Upper lobe of left lung (tissue), 6 donors: Measurements from ENCODE around the gene MEIOSIN. TPM values are rescaled to one million over a fixed set of nuclear protein-coding genes. Genes with fewer than 3 reads are reported as not detected.

Experiments used
- ATAC-seq, 2 donors: fragments of 200-7000 bp; cut with Tn5 transposase; one replicate each; pipeline ENCODE4 v1.9.1; 2022; ENCODE audit warnings: mild to moderate bottlenecking in 2 of 2, moderate library complexity in 2 of 2; ENCODE audit not compliant: low FRiP score in 2 of 2
- DNase-seq, 2 donors: peaks; one replicate each; pipeline ENCODE4 v3.0.0-alpha.2; 2019 to 2020
- H3K27ac ChIP-seq, 4 donors: fragments of 200-600 bp; sonication (generic); one replicate each; pipeline ENCODE4 v1.5.1; 2016 to 2019
- H3K27me3 ChIP-seq, 4 donors: fragments of 200-600 bp; sonication (generic); one replicate each; pipeline ENCODE4 v1.5.1; 2017 to 2019
- H3K36me3 ChIP-seq, 4 donors: fragments of 200-600 bp; sonication (generic); one replicate each; pipeline ENCODE4 v1.5.1; 2016 to 2019
- H3K4me1 ChIP-seq, 4 donors: fragments of 200-600 bp; sonication (generic); one replicate each; pipeline ENCODE4 v1.5.1; 2018 to 2019
- H3K4me3 ChIP-seq, 4 donors: fragments of 200-600 bp; sonication (generic); one replicate each; pipeline ENCODE4 v1.5.1; 2017 to 2019; ENCODE audit warnings: mild to moderate bottlenecking in 2 of 4, moderate library complexity in 1 of 4
- H3K9me3 ChIP-seq, 4 donors: fragments of 200-600 bp; sonication (generic); one replicate each; pipeline ENCODE4 v1.5.1; 2018 to 2019
- CTCF ChIP-seq, 6 experiments: fragments of 450-650 bp in 4 of 6; fragments of 200-600 bp in 2 of 6; sonication (generic) in 2 of 6; IDR thresholded peaks; one replicate each; pipeline ENCODE4 v1.5.1; 2016 to 2019; ENCODE audit warnings: antibody characterized with exemption in 6 of 6
- EP300 ChIP-seq, 4 donors: sonication (generic); formaldehyde crosslinking; IDR thresholded peaks; one replicate each; pipeline ENCODE4 v1.5.1; 2017; ENCODE audit warnings: antibody characterized with exemption in 4 of 4, control low read depth in 2 of 4
- POLR2A ChIP-seq, 4 donors: fragments of 450-650 bp; IDR thresholded peaks; one replicate each; pipeline ENCODE4 v1.5.1; 2016 to 2017; ENCODE audit warnings: antibody characterized with exemption in 4 of 4, mild to moderate bottlenecking in 2 of 4
- POLR2AphosphoS5 ChIP-seq, 2 donors: sonication (generic); formaldehyde crosslinking; IDR thresholded peaks; one replicate each; pipeline ENCODE4 v1.5.1; 2017; ENCODE audit warnings: antibody characterized with exemption in 2 of 2
- WGBS, 2 donors: methylation state at CpG; one replicate each; pipeline ENCODE4 v1.1.5; 2017 to 2018; 5-methylcytosine and 5-hydroxymethylcytosine counted together
- total RNA-seq, 6 donors: library from RNA; depleted of rRNA in 4 of 6; stranded (reverse); fragments of >200 nt in 4 of 6; gene quantifications; one replicate each; pipeline versions ENCODE4 v1.1.0 to v1.2.1, GENCODE V29; 2016 to 2021
- donor health status: DM: no; HTN: no; CAD: no; lungs with moderate emphysema.
- donor health status: DM: no; HTN: yes; CAD: no; lungs with severe emphysema.

MEIOSIN gene
- total RNA-seq, 6 donors from 2014 or later: not detected

DNA sequence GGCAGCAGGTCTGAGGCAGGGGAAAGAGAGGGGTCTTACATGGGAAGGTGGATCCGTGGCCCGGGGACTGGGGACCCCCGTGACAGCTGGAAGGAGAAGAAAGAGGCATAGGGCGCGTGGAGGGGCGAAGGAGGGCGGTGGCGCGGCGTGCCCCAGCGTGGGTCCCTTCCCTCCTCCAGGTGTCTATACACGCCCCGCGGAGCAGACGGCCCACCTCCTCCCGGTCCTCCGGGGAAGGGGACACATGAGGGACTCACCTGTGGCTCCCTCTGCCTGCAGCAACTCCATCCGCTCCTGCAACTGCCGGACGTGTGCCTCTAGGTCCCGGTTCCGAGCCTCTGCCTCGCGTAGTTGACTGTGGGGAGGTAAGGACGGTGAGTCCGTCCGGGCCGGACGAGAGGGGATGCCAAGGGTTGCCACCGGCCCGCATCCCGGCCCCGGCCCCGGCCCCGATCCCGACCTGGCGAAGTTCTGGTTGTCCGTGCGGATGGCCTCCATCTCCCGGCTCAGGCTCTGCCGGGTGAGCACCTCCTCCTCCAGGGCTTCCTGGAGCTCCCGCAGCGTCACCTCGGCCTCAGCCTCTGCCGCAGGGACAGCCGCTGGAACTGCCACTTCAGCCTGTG, 38.2 kb downstream of the MEIOSIN start:
- TF ChIP-seq POLR2AphosphoS5 (IDR thresholded peaks at IDR 0.05): no peak
- Histone ChIP-seq H3K4me3 (peak overlapping the region in 2 of 4 donors; percentile 78 to 86), H3K9me3 (no peaks in the 10 kb centered on the region), H3K4me1 (peaks cover 19 to 47% (median 28%) of the 10 kb centered on the region in 4 donors), H3K36me3 (peaks cover 0 to 18% (median 5%) of the 10 kb centered on the region in 4 donors), H3K27me3 (peaks cover 0 to 3% (median 1%) of the 10 kb centered on the region in 4 donors), H3K27ac (peak overlapping the region in 3 of 4 donors; percentile 95 to 97 (median 95))
- ATAC-seq (no peak), DNase-seq (peak in 1 of 2 donors; percentile 89)
- 89% methylated on average over 14 to 46 of the region's 46 CpGs for WGBS, 2 donors

DNA sequence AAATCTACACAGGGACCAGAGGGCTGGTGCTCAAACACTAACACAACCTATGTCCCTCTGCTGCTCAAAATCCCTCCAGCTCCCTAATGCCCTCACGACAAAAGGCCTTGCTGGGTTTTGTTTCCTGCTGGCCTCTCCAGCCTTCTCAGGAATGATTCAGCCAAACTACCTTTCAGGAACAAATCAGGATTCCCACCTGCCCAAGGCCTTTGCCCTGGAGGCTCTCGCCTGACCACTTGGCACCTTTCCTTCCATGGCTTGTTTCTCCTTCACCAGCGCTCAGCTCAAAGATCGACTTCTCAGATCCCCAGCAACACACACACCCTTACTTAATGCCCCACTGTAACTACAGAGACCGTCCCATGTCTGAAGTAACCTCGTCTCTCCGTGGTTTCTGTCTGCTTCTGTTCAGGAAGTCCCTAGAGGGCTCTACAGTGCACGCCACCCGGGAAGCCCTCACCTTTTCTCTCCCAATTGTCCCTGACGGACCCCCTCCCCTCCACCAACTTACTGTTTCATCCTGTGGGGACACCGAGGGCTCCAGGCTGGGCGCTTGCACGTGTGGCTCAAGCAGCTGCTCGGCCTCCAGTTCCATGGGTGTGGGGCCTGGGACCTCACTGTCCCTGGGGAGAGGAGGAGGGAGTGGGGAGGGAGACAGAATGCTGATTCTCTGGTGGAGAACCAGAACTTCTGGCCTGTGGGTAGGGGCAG, 39.0 kb downstream of the MEIOSIN start:
- WGBS, 2 donors: 75 to 80% methylated on average over 14 of the region's 14 CpGs
- DNase-seq: no peak
- TF ChIP-seq POLR2A (IDR thresholded peaks at IDR 0.05) (no peak), POLR2AphosphoS5 (IDR thresholded peaks at IDR 0.05) (no peak), CTCF (IDR thresholded peaks at IDR 0.05) (no peak), EP300 (IDR thresholded peaks at IDR 0.05) (no peak)
- peaks cover 0 to 3% (median 1%) of the 10 kb centered on the region in 4 donors for H3K27me3 ChIP-seq
- H3K9me3 ChIP-seq: no peaks in the 10 kb centered on the region
- H3K4me1 ChIP-seq: peaks cover 15 to 38% (median 20%) of the 10 kb centered on the region in 4 donors
- no peak overlapping the region for H3K4me3 ChIP-seq
- peaks cover 0 to 27% (median 14%) of the 10 kb centered on the region in 4 donors for H3K36me3 ChIP-seq
- no peak for ATAC-seq
- H3K27ac ChIP-seq: peak overlapping the region in 1 of 4 donors; percentile 27

DNA sequence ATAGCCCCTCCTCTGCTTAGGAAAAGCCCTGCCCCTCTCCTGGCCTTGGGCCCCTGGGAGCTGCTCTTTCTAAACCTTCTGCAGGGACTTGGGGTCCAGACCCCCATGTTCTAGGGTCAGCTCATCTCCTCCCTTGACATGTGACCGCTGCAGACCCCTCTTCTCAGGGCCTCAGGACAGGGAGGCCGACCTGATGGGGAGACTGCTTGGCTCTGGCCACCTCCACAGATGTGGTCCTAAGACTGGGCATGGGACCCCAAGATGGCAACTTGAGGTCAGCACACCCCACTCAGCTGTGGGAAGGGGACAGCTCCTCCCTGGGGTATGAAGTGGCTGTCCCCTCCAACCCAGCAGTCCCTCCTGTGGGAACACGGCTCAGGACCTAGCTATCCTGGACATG, 39.7 kb downstream of the MEIOSIN start:
- DNase-seq: no peak
- Histone ChIP-seq H3K4me3 (no peak overlapping the region), H3K27ac (no peak overlapping the region), H3K36me3 (peaks cover 0 to 33% (median 20%) of the 10 kb centered on the region in 4 donors), H3K27me3 (peaks cover 0 to under 1% (median 0%) of the 10 kb centered on the region in 4 donors), H3K9me3 (no peaks in the 10 kb centered on the region), H3K4me1 (peaks cover 10 to 32% (median 16%) of the 10 kb centered on the region in 4 donors)
- ATAC-seq: no peak
- 100% methylated on average over 3 of the region's 3 CpGs; no CpG with 5 or more reads in 1 of the 2 donors for WGBS, 2 donors
- TF ChIP-seq EP300 (IDR thresholded peaks at IDR 0.05) (no peak), CTCF (IDR thresholded peaks at IDR 0.05) (no peak), POLR2A (IDR thresholded peaks at IDR 0.05) (no peak), POLR2AphosphoS5 (IDR thresholded peaks at IDR 0.05) (no peak)

DNA sequence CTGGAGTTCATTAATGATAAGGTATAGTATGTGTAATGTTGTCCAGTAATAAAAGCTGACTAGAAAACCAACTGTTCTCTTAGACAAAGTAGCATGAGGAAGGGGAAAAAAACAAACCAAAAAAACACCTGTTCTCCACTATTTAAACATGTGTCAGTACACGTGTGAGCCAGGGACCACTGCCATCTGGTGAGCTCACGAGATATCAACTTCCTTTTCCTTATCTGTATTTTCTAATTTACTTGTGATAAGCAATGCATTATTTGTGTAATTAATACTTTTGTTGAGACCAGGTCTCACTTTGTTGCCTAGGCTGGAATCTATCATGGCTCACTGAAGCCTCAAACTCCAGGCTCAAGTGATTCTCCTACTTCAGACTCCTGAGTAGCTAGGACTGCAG, 40.1 kb downstream of the MEIOSIN start:
- no peak for ATAC-seq
- WGBS, 2 donors: 17 to 20% methylated on average over 2 of the region's 2 CpGs
- TF ChIP-seq POLR2A (IDR thresholded peaks at IDR 0.05) (no peak), CTCF (IDR thresholded peaks at IDR 0.05) (no peak), EP300 (IDR thresholded peaks at IDR 0.05) (no peak), POLR2AphosphoS5 (IDR thresholded peaks at IDR 0.05) (no peak)
- no peaks in the 10 kb centered on the region for H3K9me3 ChIP-seq
- peaks cover 9 to 31% (median 15%) of the 10 kb centered on the region in 4 donors for H3K4me1 ChIP-seq
- DNase-seq: no peak
- no peak overlapping the region for H3K4me3 ChIP-seq
- no peak overlapping the region for H3K27ac ChIP-seq
- no peaks in the 10 kb centered on the region for H3K27me3 ChIP-seq
- H3K36me3 ChIP-seq: peaks cover 0 to 38% (median 21%) of the 10 kb centered on the region in 4 donors

DNA sequence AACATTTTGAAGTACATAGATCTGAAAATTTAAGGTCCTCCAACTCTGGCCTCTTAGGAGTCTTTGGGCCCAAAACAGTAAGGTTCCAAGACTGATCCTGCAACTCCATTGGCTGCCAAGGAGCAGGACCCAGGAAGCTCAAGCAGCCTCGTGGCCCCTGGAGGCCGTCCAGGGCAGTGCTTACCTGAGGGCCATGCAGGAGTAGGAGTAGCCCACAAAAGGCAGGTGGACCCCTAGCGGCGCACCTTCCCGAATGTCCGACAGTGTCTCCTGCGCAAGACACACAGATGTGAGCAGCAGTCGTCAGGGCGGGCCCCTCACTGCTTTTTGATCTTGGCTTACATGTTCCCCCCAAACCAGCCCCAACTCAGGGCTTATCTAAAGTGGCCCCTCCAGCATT, 41.5 kb downstream of the MEIOSIN start:
- H3K4me1 ChIP-seq: peaks cover 15 to 33% (median 25%) of the 10 kb centered on the region in 4 donors
- whole genome bisulfite sequencing, 2 donors: 65 to 75% methylated on average over 7 to 9 of the region's 9 CpGs
- no peak for TF ChIP-seq EP300 (IDR thresholded peaks at IDR 0.05)
- no peak for TF ChIP-seq POLR2A (IDR thresholded peaks at IDR 0.05)
- no peak for TF ChIP-seq CTCF (IDR thresholded peaks at IDR 0.05)
- no peak for TF ChIP-seq POLR2AphosphoS5 (IDR thresholded peaks at IDR 0.05)
- peaks cover 0 to 40% (median 21%) of the 10 kb centered on the region in 4 donors for H3K36me3 ChIP-seq
- H3K27ac ChIP-seq: no peak overlapping the region
- no peak overlapping the region for H3K4me3 ChIP-seq
- no peaks in the 10 kb centered on the region for H3K9me3 ChIP-seq
- no peaks in the 10 kb centered on the region for H3K27me3 ChIP-seq
- DNase-seq: no peak
- no peak for ATAC-seq
